ENCODE data around the gene HMGA1. TPM values are rescaled to one million over a fixed set of nuclear protein-coding genes. Genes with fewer than 3 reads are reported as not detected.

Gene HMGA1
- total and polyA plus RNA-seq, 2 of the 13 experiments (the other 11 are each of a cell fraction or from before 2014, with no cell fraction given), result 117 to 145 TPM

DNA sequence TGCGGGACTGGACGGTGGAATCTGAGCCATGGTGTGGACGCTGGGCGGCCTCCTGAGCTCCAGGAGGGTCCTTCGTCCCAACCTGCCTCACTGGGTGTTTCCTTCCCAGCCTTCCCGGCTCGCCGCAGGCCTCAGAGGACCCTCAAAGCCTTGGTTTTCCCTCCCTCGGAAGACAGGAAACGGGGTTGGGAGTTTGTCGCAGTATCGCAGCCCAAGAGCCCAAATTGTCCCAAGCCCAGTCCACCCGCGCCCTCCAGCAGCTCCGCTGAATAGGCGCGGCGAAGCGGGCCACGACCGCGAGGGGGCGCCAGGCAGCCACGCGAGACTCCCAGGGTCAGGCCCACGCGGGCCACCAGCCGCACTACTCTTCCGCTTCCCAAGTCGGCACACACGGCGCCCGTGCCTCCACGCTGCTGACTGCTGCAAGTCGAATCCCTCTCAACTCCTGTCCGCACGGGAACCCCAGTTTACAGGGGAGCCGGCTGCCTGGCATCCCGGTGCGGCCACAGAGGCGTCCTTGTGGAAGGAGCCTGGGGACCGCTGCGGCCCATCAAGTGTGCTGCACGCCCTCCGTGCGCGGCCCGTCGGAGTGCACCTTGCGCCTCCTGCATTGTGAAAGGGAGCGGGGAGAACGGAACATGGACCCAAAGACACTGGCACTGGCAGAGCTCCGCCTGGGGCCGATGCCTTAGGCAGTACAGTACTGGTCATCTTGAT, 40.4 kb upstream of the HMGA1 start:
- Histone ChIP-seq H3K27ac (ENCODE audit: extremely low read length, insufficient read depth, low read length) (no peak overlapping the region), H3K4me1 (ENCODE audit: insufficient read depth, low read length) (peaks cover 13% of the 10 kb centered on the region; the same call in 1 of the 2 replicates), H4K20me1 (ENCODE audit: insufficient read depth, low read length) (no peaks in the 10 kb centered on the region), H3K9ac (ENCODE audit: insufficient read depth, low read depth, low read length) (peak overlapping the region; percentile 20), H3K4me3 (replicated peaks in 1 of 3; ENCODE audit: insufficient read depth in 1 of 3, low read depth in 2 of 3, low read length in 3 of 3) (peak overlapping the region; percentile 55 to 74 (median 59)), H2AFZ (ENCODE audit: low read length) (no peak overlapping the region), H3K27me3 (ENCODE audit: control insufficient read depth in 1 of 2, insufficient read depth in 2 of 2, low read length in 2 of 2) (peaks cover 8 to 26% of the 10 kb centered on the region in 2 experiments; a peak in 4 of 5 replicates), H3K79me2 (ENCODE audit: insufficient read depth, low read length) (no peaks in the 10 kb centered on the region), H3K9me3 (ENCODE audit: low read length) (no peaks in the 10 kb centered on the region), H3K36me3 (replicated peaks in 1 of 2; ENCODE audit: control insufficient read depth in 1 of 2, insufficient read depth in 2 of 2, low read length in 2 of 2) (no peaks in the 10 kb centered on the region), H3K4me2 (ENCODE audit: low read depth, low read length) (peak overlapping the region; percentile 91)
- in situ Hi-C loops (cut with HindIII; ENCODE audit: extremely low pct_ligation_motif_present, low pct_unique_long_range_greater_than_20kb), result loop anchor here (5.0 kb wide), 1 partner anchor 36 kb away; no protein-coding TSS in a partner anchor
- no TSS peak for BruUV-seq (replicated peaks)
- no peak for DNase-seq (ENCODE audit: low spot score)
- 2% methylated on average over 10 of the region's 54 CpGs for WGBS (ENCODE audit: low lambda C conversion rate)
- ChIA-PET POLR2A (interaction anchor here (0.8 to 3.1 kb wide), 5 partner anchors 28 to 219 kb away, joined by 4 to 26 read pairs (median 6); partner anchors contain the start of genes HMGA1 and SMIM29), CTCF (ENCODE audit: low intra/inter-chr PET ratio, low total read pairs) (interaction anchor here (0.6 to 1.9 kb wide), 5 partner anchors 42 to 1047 kb away, joined by 3 to 7 read pairs (median 5); partner anchors contain the start of gene NUDT3)
- ATAC-seq, result peak; percentile 90
- FAIRE-seq, result no peak
- intact Hi-C loops (cut with micrococcal nuclease; ENCODE audit: unreplicated experiment), result loop anchor here (2.0 kb wide), 1 partner anchor 53 kb away; the partner anchor contains the start of gene SMIM29
- TF ChIP-seq ZMYM3 (CRISPR knock-in tag; IDR thresholded peaks at IDR 0.05) (no peak; the same call in 1 of the 2 replicates), RAD51 (IDR thresholded peaks at IDR 0.05; ENCODE audit: borderline replicate concordance) (no peak), GABPA (IDR thresholded peaks at IDR 0.05; ENCODE audit: low read depth, low read length) (no peak), GABPA (CRISPR knock-in tag; IDR thresholded peaks at IDR 0.05; ENCODE audit: low read depth) (no peak), ASH2L (IDR thresholded peaks at IDR 0.05; ENCODE audit: insufficient read length, low read depth, low read length) (no peak), ZNF567 (CRISPR knock-in tag; IDR thresholded peaks at IDR 0.05; ENCODE audit: borderline replicate concordance) (0 out of 2 replicates have a peak, but pooled peaks have one; percentile 76), KAT8 (CRISPR knock-in tag; IDR thresholded peaks at IDR 0.05) (peak; percentile 69; the same call in 1 of the 2 replicates), MBD4 (IDR thresholded peaks at IDR 0.05; ENCODE audit: borderline replicate concordance, low read length) (no peak), MAF1 (CRISPR knock-in tag; IDR thresholded peaks at IDR 0.05; ENCODE audit: borderline replicate concordance) (no peak), SRY (CRISPR knock-in tag; IDR thresholded peaks at IDR 0.05) (no peak), ZNF10 (CRISPR knock-in tag; IDR thresholded peaks at IDR 0.05; ENCODE audit: borderline replicate concordance, low read depth) (no peak), TARDBP (CRISPR knock-in tag; IDR thresholded peaks at IDR 0.05) (peak; percentile 80), HMG20A (CRISPR knock-in tag; IDR thresholded peaks at IDR 0.05; ENCODE audit: borderline replicate concordance) (no peak), ZNF672 (CRISPR knock-in tag; IDR thresholded peaks at IDR 0.05) (0 out of 2 replicates have a peak, but pooled peaks have one; percentile 18), RFX1 (IDR thresholded peaks at IDR 0.05) (no peak), HDAC2 (CRISPR knock-in tag; IDR thresholded peaks at IDR 0.05) (peak; percentile 82), NFRKB (IDR thresholded peaks at IDR 0.05) (no peak)
- TF ChIP-seq, protein P1, sequence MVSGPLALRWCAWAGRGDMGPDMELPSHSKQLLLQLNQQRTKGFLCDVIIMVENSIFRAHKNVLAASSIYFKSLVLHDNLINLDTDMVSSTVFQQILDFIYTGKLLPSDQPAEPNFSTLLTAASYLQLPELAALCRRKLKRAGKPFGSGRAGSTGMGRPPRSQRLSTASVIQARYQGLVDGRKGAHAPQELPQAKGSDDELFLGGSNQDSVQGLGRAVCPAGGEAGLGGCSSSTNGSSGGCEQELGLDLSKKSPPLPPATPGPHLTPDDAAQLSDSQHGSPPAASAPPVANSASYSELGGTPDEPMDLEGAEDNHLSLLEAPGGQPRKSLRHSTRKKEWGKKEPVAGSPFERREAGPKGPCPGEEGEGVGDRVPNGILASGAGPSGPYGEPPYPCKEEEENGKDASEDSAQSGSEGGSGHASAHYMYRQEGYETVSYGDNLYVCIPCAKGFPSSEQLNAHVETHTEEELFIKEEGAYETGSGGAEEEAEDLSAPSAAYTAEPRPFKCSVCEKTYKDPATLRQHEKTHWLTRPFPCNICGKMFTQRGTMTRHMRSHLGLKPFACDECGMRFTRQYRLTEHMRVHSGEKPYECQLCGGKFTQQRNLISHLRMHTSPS (CRISPR knock-in tag; IDR thresholded peaks at IDR 0.05; ENCODE audit: low read depth), result no peak; the same call in 1 of the 2 replicates
- TF ChIP-seq, protein P2, sequence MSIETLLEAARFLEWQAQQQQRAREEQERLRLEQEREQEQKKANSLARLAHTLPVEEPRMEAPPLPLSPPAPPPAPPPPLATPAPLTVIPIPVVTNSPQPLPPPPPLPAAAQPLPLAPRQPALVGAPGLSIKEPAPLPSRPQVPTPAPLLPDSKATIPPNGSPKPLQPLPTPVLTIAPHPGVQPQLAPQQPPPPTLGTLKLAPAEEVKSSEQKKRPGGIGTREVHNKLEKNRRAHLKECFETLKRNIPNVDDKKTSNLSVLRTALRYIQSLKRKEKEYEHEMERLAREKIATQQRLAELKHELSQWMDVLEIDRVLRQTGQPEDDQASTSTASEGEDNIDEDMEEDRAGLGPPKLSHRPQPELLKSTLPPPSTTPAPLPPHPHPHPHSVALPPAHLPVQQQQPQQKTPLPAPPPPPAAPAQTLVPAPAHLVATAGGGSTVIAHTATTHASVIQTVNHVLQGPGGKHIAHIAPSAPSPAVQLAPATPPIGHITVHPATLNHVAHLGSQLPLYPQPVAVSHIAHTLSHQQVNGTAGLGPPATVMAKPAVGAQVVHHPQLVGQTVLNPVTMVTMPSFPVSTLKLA (IDR thresholded peaks at IDR 0.05), result no peak
- TF ChIP-seq, protein P3, sequence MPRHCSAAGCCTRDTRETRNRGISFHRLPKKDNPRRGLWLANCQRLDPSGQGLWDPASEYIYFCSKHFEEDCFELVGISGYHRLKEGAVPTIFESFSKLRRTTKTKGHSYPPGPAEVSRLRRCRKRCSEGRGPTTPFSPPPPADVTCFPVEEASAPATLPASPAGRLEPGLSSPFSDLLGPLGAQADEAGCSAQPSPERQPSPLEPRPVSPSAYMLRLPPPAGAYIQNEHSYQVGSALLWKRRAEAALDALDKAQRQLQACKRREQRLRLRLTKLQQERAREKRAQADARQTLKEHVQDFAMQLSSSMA (CRISPR knock-in tag; IDR thresholded peaks at IDR 0.05), result peak; percentile 57; the same call in 1 of the 2 replicates
- TF ChIP-seq, protein P4, sequence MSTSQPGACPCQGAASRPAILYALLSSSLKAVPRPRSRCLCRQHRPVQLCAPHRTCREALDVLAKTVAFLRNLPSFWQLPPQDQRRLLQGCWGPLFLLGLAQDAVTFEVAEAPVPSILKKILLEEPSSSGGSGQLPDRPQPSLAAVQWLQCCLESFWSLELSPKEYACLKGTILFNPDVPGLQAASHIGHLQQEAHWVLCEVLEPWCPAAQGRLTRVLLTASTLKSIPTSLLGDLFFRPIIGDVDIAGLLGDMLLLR (CRISPR knock-in tag; IDR thresholded peaks at IDR 0.05), result peak; percentile 48

Measured in HepG2 (cell line).